K562 (cell line): ENCODE measurements around the gene ACTL8. TPM values are rescaled to one million over a fixed set of nuclear protein-coding genes. Genes with fewer than 3 reads are reported as not detected.
A peak's percentile ranks its signal among the peaks of the same experiment; 100 is the strongest.

Experiments used
- AFF4 ChIP-seq: sonication (generic); formaldehyde crosslinking; IDR thresholded peaks from 2 replicates; pipeline ENCODE4 v1.8.0; 2023; ENCODE audit warnings: mild to moderate bottlenecking, missing genetic modification reagents
- ARID3B ChIP-seq: fragments of 250-450 bp; sonication (Bioruptor Pico); IDR thresholded peaks from 2 replicates; pipeline ENCODE4 v1.4.0; 2020; ENCODE audit warnings: borderline replicate concordance
- ASH1L ChIP-seq: fragments of 450-650 bp; IDR thresholded peaks from 2 replicates; pipeline ENCODE4 v1.6.1; 2018; ENCODE audit warnings: borderline replicate concordance, mild to moderate bottlenecking, low read depth; ENCODE audit not compliant: partially characterized antibody
- FIP1L1 ChIP-seq: fragments of 200-400 bp; formaldehyde crosslinking; IDR thresholded peaks from 2 replicates; pipeline ENCODE4 v1.6.1; 2018; ENCODE audit warnings: mild to moderate bottlenecking, low read depth, low read length; ENCODE audit not compliant: poor library complexity, severe bottlenecking
- GABPB1 ChIP-seq: sonication (generic); formaldehyde crosslinking; IDR thresholded peaks from 2 replicates; pipeline ENCODE4 v1.8.0; 2022; ENCODE audit warnings: mild to moderate bottlenecking, missing genetic modification reagents
- IRF9 ChIP-seq: fragments of 450-650 bp; IDR thresholded peaks from 2 replicates; pipeline ENCODE4 v1.6.1; 2016; ENCODE audit warnings: missing biosample characterization, missing genetic modification characterization
- KDM2B ChIP-seq: fragments of 250-450 bp; sonication (Bioruptor Pico); IDR thresholded peaks from 2 replicates; pipeline ENCODE4 v1.8.0; 2021; ENCODE audit warnings: mild to moderate bottlenecking, moderate library complexity
- KDM4B ChIP-seq, 2 experiments: fragments of 450-650 bp in 1 of 2; sonication (generic) in 1 of 2; IDR thresholded peaks; 2 replicates each; pipeline ENCODE4 v1.6.1; 2016 to 2017; ENCODE audit warnings: borderline replicate concordance in 2 of 2, antibody characterized with exemption in 1 of 2, low read depth in 1 of 2, mild to moderate bottlenecking in 1 of 2
- KLF16 ChIP-seq: IDR thresholded peaks from 2 replicates; pipeline ENCODE4 v1.6.1; 2016; ENCODE audit warnings: antibody characterized with exemption
- NCOA4 ChIP-seq: fragments of 450-650 bp; IDR thresholded peaks from 2 replicates; pipeline ENCODE4 v1.6.1; 2018; ENCODE audit warnings: mild to moderate bottlenecking; ENCODE audit not compliant: partially characterized antibody
- NEUROD1 ChIP-seq: fragments of 150-350 bp; IDR thresholded peaks from 2 replicates; pipeline ENCODE4 v1.6.1; 2014; ENCODE audit warnings: borderline replicate concordance, low read length, low read depth; ENCODE audit not compliant: partially characterized antibody
- NFATC3 ChIP-seq: fragments of 450-650 bp; IDR thresholded peaks from 2 replicates; pipeline ENCODE4 v1.6.1; 2017; ENCODE audit warnings: mild to moderate bottlenecking
- PHF8 ChIP-seq: fragments of 200-600 bp; sonication (generic); IDR thresholded peaks from 2 replicates; pipeline ENCODE4 v1.6.1; 2012; ENCODE audit warnings: mixed run types, mild to moderate bottlenecking, inconsistent platforms, low read length, moderate library complexity, borderline replicate concordance
- RBFOX2 ChIP-seq: fragments of 200-400 bp; formaldehyde crosslinking; IDR thresholded peaks from 2 replicates; pipeline ENCODE4 v1.6.1; 2017; ENCODE audit warnings: low read depth, mild to moderate bottlenecking, low read length, moderate library complexity
- RBM25 ChIP-seq: fragments of 200-400 bp; formaldehyde crosslinking; IDR thresholded peaks from 2 replicates; pipeline ENCODE4 v1.6.1; 2018; ENCODE audit warnings: low read length, low read depth, moderate library complexity; ENCODE audit not compliant: severe bottlenecking
- SMARCA4 ChIP-seq: fragments of 450-650 bp; IDR thresholded peaks from 2 replicates; pipeline ENCODE4 v1.6.1; 2016
- TRIM28 ChIP-seq: fragments of 450-650 bp; IDR thresholded peaks from 2 replicates; pipeline ENCODE4 v1.6.1; 2017
- ZC3H4 ChIP-seq: sonication (generic); formaldehyde crosslinking; IDR thresholded peaks from 2 replicates; pipeline ENCODE4 v1.9.0; 2021; ENCODE audit warnings: missing genetic modification reagents, borderline replicate concordance
- ZNF507 ChIP-seq: conservative IDR thresholded peaks from 2 replicates; pipeline ENCODE4 v1.6.1; 2017; ENCODE audit warnings: missing genetic modification characterization, missing compliant biosample characterization
- ZNF512 ChIP-seq: IDR thresholded peaks from 2 replicates; pipeline ENCODE4 v1.6.1; 2016; ENCODE audit warnings: missing genetic modification characterization, missing compliant biosample characterization
- ZNF764 ChIP-seq: fragments of 250-450 bp; sonication (Bioruptor Pico); IDR thresholded peaks from 2 replicates; pipeline ENCODE4 v1.4.0; 2020; ENCODE audit warnings: low read depth, mild to moderate bottlenecking, moderate library complexity
- polyA plus RNA-seq, 8 experiments: library from polyadenylated mRNA; depleted of rRNA in 4 of 8; stranded (reverse) in 5 of 8; unstranded in 3 of 8; fragments of >200 nt; fragmentation: Nextera tagmentation in 2 of 8; fragmentation: Illumina TruSeq in 1 of 8; extraction: Ambion mirVana in 2 of 8; extraction: Trizol in 1 of 8; gene quantifications; 2 replicates each; pipeline versions ENCODE4 v1.2.1 to v1.2.3, GENCODE V29; 2011 to 2014; ENCODE audit warnings: inconsistent platforms in 1 of 8, missing spikeins in 1 of 8
- total RNA-seq, 7 experiments: library from RNA; depleted of rRNA in 6 of 7; stranded (reverse); fragments of >200 nt in 6 of 7; fragmentation: Illumina TruSeq in 2 of 7; extraction: Trizol in 2 of 7; gene quantifications; 2 replicates each; pipeline versions ENCODE4 v1.2.1 to v1.2.3, GENCODE V29; 2011 to 2021; ENCODE audit warnings: low replicate concordance in 1 of 7

ACTL8 gene
- total and polyA plus RNA-seq, 9 of the 15 experiments (the other 6 are each of a cell fraction or from before 2014, with no cell fraction given), result 0.30 to 3.3 (median 1.6) TPM

GRCh38 chr1:17755120-17755519 is at the start of gene ACTL8 (continued):
- TF ChIP-seq IRF9 (tag) (no peak), RBM25 (peak; percentile 48), SMARCA4 (no peak), ZNF507 (tag) (no peak), NEUROD1 (no peak), ARID3B (CRISPR knock-in tag) (no peak), FIP1L1 (no peak), KDM2B (no peak), ZNF512 (tag) (no peak), TRIM28 (peak; percentile 88), KLF16 (no peak), PHF8 (no peak), NCOA4 (no peak), RBFOX2 (no peak), AFF4 (CRISPR knock-in tag) (no peak), GABPB1 (peak; percentile 41; the same call in 1 of the 2 replicates), ZNF764 (CRISPR knock-in tag) (no peak), ZC3H4 (CRISPR knock-in tag) (no peak), ASH1L (no peak), NFATC3 (no peak), KDM4B (IDR thresholded peaks at IDR 0.05; ENCODE audit: borderline replicate concordance in 2 of 2, low read depth in 1 of 2) (no peak)
